HepG2 (cell line): ENCODE results near the gene C10orf90. TPM values are rescaled to one million over a fixed set of nuclear protein-coding genes. Genes with fewer than 3 reads are reported as not detected.

Experiments used
- E2F5 ChIP-seq: sonication (generic); formaldehyde crosslinking; conservative IDR thresholded peaks from 2 replicates; pipeline ENCODE4 v1.4.0; 2020; ENCODE audit warnings: missing genetic modification reagents
- KLF12 ChIP-seq: sonication (generic); formaldehyde crosslinking; IDR thresholded peaks from 2 replicates; pipeline ENCODE4 v1.4.0; 2020; ENCODE audit warnings: missing genetic modification reagents, borderline replicate concordance
- MIER3 ChIP-seq: IDR thresholded peaks from 2 replicates; pipeline ENCODE4 v1.6.1; 2016; ENCODE audit warnings: missing compliant biosample characterization, borderline replicate concordance
- NFAT5 ChIP-seq: sonication (generic); formaldehyde crosslinking; IDR thresholded peaks from 2 replicates; pipeline ENCODE4 v1.4.0; 2020; ENCODE audit warnings: missing genetic modification reagents
- RARA ChIP-seq: IDR thresholded peaks from 2 replicates; pipeline ENCODE4 v1.6.1; 2016; ENCODE audit warnings: missing genetic modification reagents, missing compliant biosample characterization
- SKIL ChIP-seq: sonication (generic); formaldehyde crosslinking; IDR thresholded peaks from 2 replicates; pipeline ENCODE4 v1.8.0; 2022; ENCODE audit warnings: missing genetic modification reagents, mild to moderate bottlenecking, moderate library complexity, borderline replicate concordance
- ZC3H4 ChIP-seq: sonication (generic); formaldehyde crosslinking; IDR thresholded peaks from 2 replicates; pipeline ENCODE4 v1.4.0; 2020; ENCODE audit warnings: missing genetic modification reagents, borderline replicate concordance
- ZNF138 ChIP-seq: sonication (generic); formaldehyde crosslinking; IDR thresholded peaks from 2 replicates; pipeline ENCODE4 v1.5.0; 2020; ENCODE audit warnings: mild to moderate bottlenecking, low read depth, missing genetic modification reagents
- ZSCAN9 ChIP-seq: IDR thresholded peaks from 2 replicates; pipeline ENCODE4 v1.6.1; 2016; ENCODE audit warnings: borderline replicate concordance
- polyA plus RNA-seq, 8 experiments: library from polyadenylated mRNA; depleted of rRNA in 3 of 8; stranded (reverse) in 7 of 8; unstranded in 1 of 8; fragments of >200 nt; fragmentation: Illumina TruSeq in 4 of 8; extraction: Trizol in 4 of 8; gene quantifications; 2 replicates each; pipeline versions ENCODE4 v1.2.1 to v1.2.3, GENCODE V29; 2011 to 2016; ENCODE audit warnings: low read depth in 4 of 8, missing spikeins in 1 of 8, mixed read lengths in 1 of 8; ENCODE audit not compliant: insufficient read depth in 1 of 8
- total RNA-seq, 5 experiments: library from RNA; depleted of rRNA; stranded (reverse); fragments of >200 nt; fragmentation: Illumina TruSeq; extraction: Trizol; gene quantifications; 2 replicates each; pipeline ENCODE4 v1.2.3, GENCODE V29; 2016; ENCODE audit warnings: low read depth in 1 of 5

Gene C10orf90
- total and polyA plus RNA-seq, 2 of the 13 experiments (the other 11 are each of a cell fraction or from before 2014, with no cell fraction given), result not detected

GRCh38 chr10:126584836-126585235 lies 85.7 kb downstream of the C10orf90 start (continued):
- TF ChIP-seq NFAT5, result no peak
- TF ChIP-seq ZNF138 (CRISPR knock-in tag), result no peak
- no peak for TF ChIP-seq RARA (CRISPR knock-in tag)
- no peak for TF ChIP-seq ZSCAN9 (CRISPR knock-in tag)
- no peak for TF ChIP-seq ZC3H4 (CRISPR knock-in tag)
- TF ChIP-seq MIER3 (CRISPR knock-in tag), result no peak
- TF ChIP-seq KLF12 (CRISPR knock-in tag), result no peak
- TF ChIP-seq SKIL (CRISPR knock-in tag), result no peak
- no peak for TF ChIP-seq E2F5 (CRISPR knock-in tag)
